ENCODE results near the gene CEP41.

CEP41 gene

GRCh38 chr7:130397051-130397757 lies 43.6 kb downstream of the CEP41 start:
- no peak for DNase-seq (ENCODE audit: extremely low read depth, low read depth)
- TF ChIP-seq, protein P1, sequence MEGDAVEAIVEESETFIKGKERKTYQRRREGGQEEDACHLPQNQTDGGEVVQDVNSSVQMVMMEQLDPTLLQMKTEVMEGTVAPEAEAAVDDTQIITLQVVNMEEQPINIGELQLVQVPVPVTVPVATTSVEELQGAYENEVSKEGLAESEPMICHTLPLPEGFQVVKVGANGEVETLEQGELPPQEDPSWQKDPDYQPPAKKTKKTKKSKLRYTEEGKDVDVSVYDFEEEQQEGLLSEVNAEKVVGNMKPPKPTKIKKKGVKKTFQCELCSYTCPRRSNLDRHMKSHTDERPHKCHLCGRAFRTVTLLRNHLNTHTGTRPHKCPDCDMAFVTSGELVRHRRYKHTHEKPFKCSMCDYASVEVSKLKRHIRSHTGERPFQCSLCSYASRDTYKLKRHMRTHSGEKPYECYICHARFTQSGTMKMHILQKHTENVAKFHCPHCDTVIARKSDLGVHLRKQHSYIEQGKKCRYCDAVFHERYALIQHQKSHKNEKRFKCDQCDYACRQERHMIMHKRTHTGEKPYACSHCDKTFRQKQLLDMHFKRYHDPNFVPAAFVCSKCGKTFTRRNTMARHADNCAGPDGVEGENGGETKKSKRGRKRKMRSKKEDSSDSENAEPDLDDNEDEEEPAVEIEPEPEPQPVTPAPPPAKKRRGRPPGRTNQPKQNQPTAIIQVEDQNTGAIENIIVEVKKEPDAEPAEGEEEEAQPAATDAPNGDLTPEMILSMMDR (IDR thresholded peaks at IDR 0.05; ENCODE audit: low read depth, low read length) = no peak

DNA sequence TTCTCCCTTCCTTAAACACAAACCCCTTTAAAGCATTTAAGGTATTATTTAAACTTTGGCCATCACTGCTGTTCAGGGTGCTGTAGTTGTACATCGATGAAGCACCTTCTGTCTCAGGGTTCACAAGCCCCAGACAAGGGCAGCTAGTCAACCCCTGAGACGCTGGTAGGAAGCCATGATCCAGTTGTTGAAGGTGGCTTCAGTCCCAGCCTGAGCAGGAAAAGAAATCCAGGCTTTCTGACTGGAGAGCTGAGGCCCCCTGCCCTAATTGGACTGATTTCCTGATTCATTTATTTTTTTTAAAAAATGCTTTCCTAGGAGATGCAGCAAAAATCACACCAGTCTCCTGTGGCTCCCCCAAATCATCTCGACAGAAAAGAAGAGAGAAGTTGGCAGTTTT lies 44.7 kb downstream of the CEP41 start:
- TF ChIP-seq, protein P1 (IDR thresholded peaks at IDR 0.05; ENCODE audit: low read depth, low read length) = no peak
- DNase-seq (ENCODE audit: extremely low read depth, low read depth) = no peak

- TF ChIP-seq, protein P1 (IDR thresholded peaks at IDR 0.05; ENCODE audit: low read depth, low read length) = no peak
- no peak for DNase-seq (ENCODE audit: extremely low read depth, low read depth)
Observed at GRCh38 chr7:130395421-130395820, 45.4 kb downstream of the CEP41 start.

DNA sequence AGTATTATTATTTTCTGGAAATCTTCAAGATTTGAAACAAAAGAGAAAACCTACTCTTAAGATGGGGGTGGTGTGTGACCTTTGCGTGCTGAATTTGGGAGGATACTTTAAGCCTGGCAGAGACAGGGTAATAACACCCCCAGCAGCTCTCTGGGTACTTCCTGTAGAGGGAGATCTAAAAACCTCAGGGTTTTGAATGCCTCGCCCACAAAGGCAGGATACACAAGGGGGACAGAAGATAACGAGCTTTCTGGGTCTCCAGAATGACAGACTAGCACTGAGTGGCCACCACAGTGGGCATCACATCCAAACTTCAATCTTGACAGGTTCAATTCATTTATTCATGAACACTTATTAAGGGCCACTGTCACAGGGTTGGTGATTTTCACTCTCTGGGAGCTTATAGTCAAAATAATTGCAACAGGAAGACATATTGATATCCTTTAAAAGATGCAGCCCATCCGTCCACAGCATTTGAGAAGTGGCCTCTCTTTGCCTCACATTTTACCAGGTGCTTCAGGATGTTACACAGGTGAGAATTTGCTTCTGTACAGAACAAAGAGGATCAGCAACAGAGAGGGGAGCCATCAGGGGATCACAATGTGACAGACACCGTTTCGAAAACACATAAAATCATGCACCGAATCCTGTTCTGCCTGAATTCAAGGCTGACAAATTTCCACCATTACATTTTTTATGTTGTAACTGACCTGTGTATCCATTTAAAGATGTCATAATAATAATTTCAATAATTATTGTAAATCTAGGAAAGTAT lies 46.2 kb downstream of the CEP41 start:
- TF ChIP-seq, protein P1 (IDR thresholded peaks at IDR 0.05; ENCODE audit: low read depth, low read length) = no peak
- no peak for DNase-seq (ENCODE audit: extremely low read depth, low read depth)

- TF ChIP-seq, protein P1 (IDR thresholded peaks at IDR 0.05; ENCODE audit: low read depth, low read length) = no peak
- no peak for DNase-seq (ENCODE audit: extremely low read depth, low read depth)
Observed at GRCh38 chr7:130393841-130394411, 46.9 kb downstream of the CEP41 start.

DNA sequence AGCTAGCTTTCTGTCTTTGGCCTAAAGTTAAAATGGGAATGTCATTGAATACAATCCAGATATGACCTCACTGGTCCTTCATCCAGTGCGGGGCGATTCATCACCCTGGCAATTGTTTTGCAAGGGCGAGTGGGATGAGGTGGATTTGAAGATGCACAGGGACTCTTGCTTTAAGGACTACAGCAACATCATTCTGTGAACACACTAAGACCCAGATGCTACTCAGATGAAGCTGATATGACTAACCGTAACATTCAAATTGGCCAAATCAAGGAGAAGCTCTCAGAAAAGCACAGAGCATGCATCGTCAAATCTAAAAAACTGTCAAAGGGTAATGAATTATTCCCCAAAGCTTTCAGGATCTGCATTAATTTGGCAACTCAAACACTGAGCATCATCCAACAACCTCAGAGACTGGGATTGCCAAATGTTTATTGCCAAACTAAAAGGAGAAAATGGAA lies 47.7 kb downstream of the CEP41 start:
- DNase-seq (ENCODE audit: extremely low read depth, low read depth) = no peak
- TF ChIP-seq, protein P1 (IDR thresholded peaks at IDR 0.05; ENCODE audit: low read depth, low read length) = no peak

DNA sequence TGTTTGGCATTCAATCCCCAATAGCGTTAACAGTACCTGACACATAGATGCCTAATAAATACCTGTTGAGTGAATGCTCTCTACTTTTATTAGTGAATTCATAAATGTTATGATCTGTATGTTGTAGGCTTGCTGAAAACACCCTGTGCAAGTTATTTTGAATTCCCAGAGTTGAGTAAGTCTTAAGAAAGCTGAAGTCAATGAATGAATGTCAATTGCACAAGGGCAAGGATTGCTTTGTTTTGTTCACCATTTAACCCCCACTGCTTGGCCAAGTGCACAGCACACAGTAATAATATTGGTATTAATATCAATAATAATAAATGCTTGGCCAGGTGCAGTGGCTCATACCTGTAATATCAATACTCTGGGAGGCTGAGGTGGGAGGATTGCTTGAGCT lies 50.3 kb downstream of the CEP41 start:
- DNase-seq (ENCODE audit: extremely low read depth, low read depth) = no peak
- TF ChIP-seq, protein P1 (IDR thresholded peaks at IDR 0.05; ENCODE audit: low read depth, low read length) = no peak
